Sigmoid colon (tissue), 7 donors: ENCODE data around the gene ADCY4. TPM values are rescaled to one million over a fixed set of nuclear protein-coding genes. Genes with fewer than 3 reads are reported as not detected.

Experiments used
- DNase-seq: peaks from one replicate; pipeline ENCODE4 v3.0.0-alpha.2; 2019
- H3K27ac ChIP-seq, 4 donors: fragments of 200-600 bp; sonication (generic); one replicate each; pipeline ENCODE4 v1.5.1; 2016 to 2019; ENCODE audit warnings: mild to moderate bottlenecking in 1 of 4
- H3K27me3 ChIP-seq, 3 donors: fragments of 200-600 bp; sonication (generic); one replicate each; pipeline ENCODE4 v1.5.1; 2019; ENCODE audit warnings: mild to moderate bottlenecking in 1 of 3
- H3K36me3 ChIP-seq, 4 donors: fragments of 200-600 bp; sonication (generic); one replicate each; pipeline ENCODE4 v1.5.1; 2016 to 2019
- H3K4me1 ChIP-seq, 4 donors: fragments of 200-600 bp; sonication (generic); one replicate each; pipeline ENCODE4 v1.5.1; 2017 to 2019
- H3K4me3 ChIP-seq, 4 donors: fragments of 200-600 bp; sonication (generic); one replicate each; pipeline ENCODE4 v1.5.1; 2017 to 2019; ENCODE audit warnings: mild to moderate bottlenecking in 2 of 4, moderate library complexity in 1 of 4
- H3K9me3 ChIP-seq, 4 donors: fragments of 200-600 bp in 3 of 4; sonication (generic) in 3 of 4; one replicate each; pipeline versions ENCODE4 v1.5.1 to v1.6.1; 2013 to 2019
- CTCF ChIP-seq, 4 experiments: fragments of 450-650 bp in 3 of 4; fragments of 200-600 bp in 1 of 4; IDR thresholded peaks; one replicate each; pipeline ENCODE4 v1.5.1; 2016 to 2019; ENCODE audit warnings: antibody characterized with exemption in 4 of 4, mild to moderate bottlenecking in 3 of 4, moderate library complexity in 2 of 4
- EP300 ChIP-seq, 4 donors: sonication (generic); formaldehyde crosslinking; IDR thresholded peaks; one replicate each; pipeline ENCODE4 v1.6.1; 2017; ENCODE audit warnings: antibody characterized with exemption in 4 of 4
- POLR2A ChIP-seq, 2 donors: fragments of 450-650 bp; IDR thresholded peaks; one replicate each; pipeline ENCODE4 v1.6.1; 2016; ENCODE audit warnings: antibody characterized with exemption in 2 of 2, mild to moderate bottlenecking in 2 of 2, moderate library complexity in 2 of 2
- POLR2AphosphoS5 ChIP-seq, 4 donors: sonication (generic); formaldehyde crosslinking; IDR thresholded peaks; one replicate each; pipeline ENCODE4 v1.6.1; 2017; ENCODE audit warnings: antibody characterized with exemption in 4 of 4
- WGBS, 2 donors: extraction: QIAGEN DNeasy Blood & Tissue Kit; methylation state at CpG; one replicate each; pipeline ENCODE4 v1.1.7; 2013; 5-methylcytosine and 5-hydroxymethylcytosine counted together
- intact Hi-C: fragments of 100-400 bp; cut with DNase I; formaldehyde crosslinking; loops from one replicate; pipeline ENCODE4 v1.15.1; 2023
- polyA plus RNA-seq, 3 donors: library from polyadenylated mRNA; stranded (reverse); fragments of 200-250 nt; gene quantifications; one replicate each; pipeline ENCODE4 v1.2.3, GENCODE V29; 2013
- total RNA-seq, 4 donors: library from RNA; depleted of rRNA; stranded (reverse); fragments of >200 nt; gene quantifications; one replicate each; pipeline ENCODE4 v1.1.0, GENCODE V29; 2016
- donor health status: healthy with polysubstance abuse.
- donor health status: Bipolar disorder and iron deficiency.
- donor health status: healthy.

ADCY4 gene
- total and polyA plus RNA-seq, 7 donors: 1.4 to 36.0 (median 12.1) TPM

GRCh38 chr14:24315243-24315806, 19.5 kb downstream of the ADCY4 start:
- no peak for TF ChIP-seq CTCF (IDR thresholded peaks at IDR 0.05)
- TF ChIP-seq POLR2A (IDR thresholded peaks at IDR 0.05): no peak
- TF ChIP-seq EP300 (IDR thresholded peaks at IDR 0.05): no peak
- TF ChIP-seq POLR2AphosphoS5 (IDR thresholded peaks at IDR 0.05): no peak
- DNase-seq: no peak
- no peaks in the 10 kb centered on the region for H3K36me3 ChIP-seq
- intact Hi-C loops: no loop called here
- H3K4me1 ChIP-seq: peaks cover 0 to 26% (median 24%) of the 10 kb centered on the region in 4 donors
- peak overlapping the region in 3 of 4 donors; percentile 17 to 52 (median 25) for H3K27ac ChIP-seq
- H3K4me3 ChIP-seq: no peak overlapping the region
- 54 to 86% methylated on average over 10 of the region's 10 CpGs for WGBS, 2 donors
- peaks cover 5 to 54% (median 38%) of the 10 kb centered on the region in 3 donors for H3K27me3 ChIP-seq
- no peaks in the 10 kb centered on the region for H3K9me3 ChIP-seq

- Histone ChIP-seq H3K9me3 (no peaks in the 10 kb centered on the region), H3K4me3 (no peak overlapping the region), H3K36me3 (no peaks in the 10 kb centered on the region), H3K27ac (peak overlapping the region in 1 of 4 donors; percentile 25), H3K27me3 (peaks cover 5 to 46% (median 37%) of the 10 kb centered on the region in 3 donors), H3K4me1 (peaks cover 0 to 33% (median 31%) of the 10 kb centered on the region in 4 donors)
- TF ChIP-seq EP300 (IDR thresholded peaks at IDR 0.05) (no peak), POLR2A (IDR thresholded peaks at IDR 0.05) (no peak), CTCF (IDR thresholded peaks at IDR 0.05) (no peak), POLR2AphosphoS5 (IDR thresholded peaks at IDR 0.05) (no peak)
- 74 to 77% methylated on average over 5 of the region's 5 CpGs for WGBS, 2 donors
- intact Hi-C loops: no loop called here
- no peak for DNase-seq
Measured at GRCh38 chr14:24314377-24315193, 20.3 kb downstream of the ADCY4 start.

GRCh38 chr14:24313913-24314312, 21.0 kb downstream of the ADCY4 start:
- no peak overlapping the region for H3K4me3 ChIP-seq
- H3K9me3 ChIP-seq: no peaks in the 10 kb centered on the region
- H3K4me1 ChIP-seq: peaks cover 0 to 38% (median 34%) of the 10 kb centered on the region in 4 donors
- DNase-seq: no peak
- H3K27ac ChIP-seq: peak overlapping the region in 1 of 4 donors; percentile 81
- intact Hi-C loops: no loop called here
- H3K36me3 ChIP-seq: no peaks in the 10 kb centered on the region
- WGBS, 2 donors: 66 to 91% methylated on average over 2 of the region's 2 CpGs
- no peak for TF ChIP-seq CTCF (IDR thresholded peaks at IDR 0.05)
- peaks cover 5 to 40% (median 31%) of the 10 kb centered on the region in 3 donors for H3K27me3 ChIP-seq

- intact Hi-C loops: no loop called here
- Histone ChIP-seq H3K9me3 (no peaks in the 10 kb centered on the region), H3K27me3 (peaks cover 0 to 30% (median 22%) of the 10 kb centered on the region in 3 donors), H3K4me1 (peaks cover 0 to 38% (median 35%) of the 10 kb centered on the region in 4 donors), H3K4me3 (no peak overlapping the region), H3K27ac (peak overlapping the region; percentile 29 to 91 (median 82)), H3K36me3 (no peaks in the 10 kb centered on the region)
- peak; percentile 74 for DNase-seq
- TF ChIP-seq CTCF (IDR thresholded peaks at IDR 0.05) (no peak), POLR2AphosphoS5 (IDR thresholded peaks at IDR 0.05) (peak in 2 of 4 donors; percentile 22 to 57)
- WGBS, 2 donors: 51 to 83% methylated on average over 9 of the region's 9 CpGs
Measured at GRCh38 chr14:24312736-24313507, 21.9 kb downstream of the ADCY4 start.
